ENCODE results near the gene KNTC1. TPM values are rescaled to one million over a fixed set of nuclear protein-coding genes. Genes with fewer than 3 reads are reported as not detected.

The KNTC1 gene, protein sequence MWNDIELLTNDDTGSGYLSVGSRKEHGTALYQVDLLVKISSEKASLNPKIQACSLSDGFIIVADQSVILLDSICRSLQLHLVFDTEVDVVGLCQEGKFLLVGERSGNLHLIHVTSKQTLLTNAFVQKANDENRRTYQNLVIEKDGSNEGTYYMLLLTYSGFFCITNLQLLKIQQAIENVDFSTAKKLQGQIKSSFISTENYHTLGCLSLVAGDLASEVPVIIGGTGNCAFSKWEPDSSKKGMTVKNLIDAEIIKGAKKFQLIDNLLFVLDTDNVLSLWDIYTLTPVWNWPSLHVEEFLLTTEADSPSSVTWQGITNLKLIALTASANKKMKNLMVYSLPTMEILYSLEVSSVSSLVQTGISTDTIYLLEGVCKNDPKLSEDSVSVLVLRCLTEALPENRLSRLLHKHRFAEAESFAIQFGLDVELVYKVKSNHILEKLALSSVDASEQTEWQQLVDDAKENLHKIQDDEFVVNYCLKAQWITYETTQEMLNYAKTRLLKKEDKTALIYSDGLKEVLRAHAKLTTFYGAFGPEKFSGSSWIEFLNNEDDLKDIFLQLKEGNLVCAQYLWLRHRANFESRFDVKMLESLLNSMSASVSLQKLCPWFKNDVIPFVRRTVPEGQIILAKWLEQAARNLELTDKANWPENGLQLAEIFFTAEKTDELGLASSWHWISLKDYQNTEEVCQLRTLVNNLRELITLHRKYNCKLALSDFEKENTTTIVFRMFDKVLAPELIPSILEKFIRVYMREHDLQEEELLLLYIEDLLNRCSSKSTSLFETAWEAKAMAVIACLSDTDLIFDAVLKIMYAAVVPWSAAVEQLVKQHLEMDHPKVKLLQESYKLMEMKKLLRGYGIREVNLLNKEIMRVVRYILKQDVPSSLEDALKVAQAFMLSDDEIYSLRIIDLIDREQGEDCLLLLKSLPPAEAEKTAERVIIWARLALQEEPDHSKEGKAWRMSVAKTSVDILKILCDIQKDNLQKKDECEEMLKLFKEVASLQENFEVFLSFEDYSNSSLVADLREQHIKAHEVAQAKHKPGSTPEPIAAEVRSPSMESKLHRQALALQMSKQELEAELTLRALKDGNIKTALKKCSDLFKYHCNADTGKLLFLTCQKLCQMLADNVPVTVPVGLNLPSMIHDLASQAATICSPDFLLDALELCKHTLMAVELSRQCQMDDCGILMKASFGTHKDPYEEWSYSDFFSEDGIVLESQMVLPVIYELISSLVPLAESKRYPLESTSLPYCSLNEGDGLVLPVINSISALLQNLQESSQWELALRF (N-terminal part only)
- total RNA-seq (2022; extraction: Qiagen RNA extraction) = 18.5 to 22.4 TPM (median 21.3 TPM) in 5 replicates

DNA sequence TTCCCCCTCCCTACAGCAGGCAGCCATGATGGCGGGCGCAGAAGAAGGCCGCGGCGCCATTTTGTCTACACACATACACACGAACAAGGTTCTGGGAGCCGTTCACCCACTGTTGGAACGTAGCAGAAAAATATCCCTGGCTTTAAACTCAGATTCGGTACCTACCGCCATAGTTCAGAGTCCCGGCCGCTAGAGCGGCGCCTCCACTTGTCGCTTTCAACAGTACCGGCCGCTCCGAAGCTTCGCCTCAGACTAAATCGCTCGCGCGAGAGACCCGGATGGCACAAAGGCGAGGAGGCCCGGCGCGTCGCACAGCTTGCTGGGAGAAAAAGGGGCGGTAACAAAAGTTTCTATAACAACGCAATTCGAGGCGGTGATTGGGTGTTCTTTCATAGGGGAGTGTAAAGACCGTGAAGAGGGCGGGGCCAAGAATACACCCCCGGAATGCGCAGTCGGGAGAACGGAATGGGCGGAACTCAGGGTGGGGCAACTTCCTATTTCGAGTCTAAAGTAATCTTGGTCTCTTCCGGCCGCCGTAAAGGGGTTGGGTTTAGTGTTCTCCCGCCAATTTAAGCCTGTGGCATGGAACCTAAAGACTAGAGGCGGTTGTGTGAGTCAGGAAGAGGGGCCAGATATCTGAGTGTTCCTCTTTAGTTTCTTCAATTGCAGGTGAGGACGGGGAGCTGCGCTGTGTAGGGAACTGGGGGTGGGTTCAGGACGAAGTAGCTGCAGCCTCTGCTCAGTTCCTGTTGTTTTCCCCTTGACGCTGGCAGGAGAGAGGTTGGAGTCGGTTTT lies at the start of gene KNTC1, which contains the start of gene RSRC2:
Gene KNTC1 (plus strand): TSS at position 567 of the 795 bp plus-strand sequence. CDS start 2,815 bp downstream, outside the sequence.
Gene RSRC2 (minus strand): TSS at position 254 of the 795 bp plus-strand sequence. CDS start 83 bp downstream, at position 171.

DNA sequence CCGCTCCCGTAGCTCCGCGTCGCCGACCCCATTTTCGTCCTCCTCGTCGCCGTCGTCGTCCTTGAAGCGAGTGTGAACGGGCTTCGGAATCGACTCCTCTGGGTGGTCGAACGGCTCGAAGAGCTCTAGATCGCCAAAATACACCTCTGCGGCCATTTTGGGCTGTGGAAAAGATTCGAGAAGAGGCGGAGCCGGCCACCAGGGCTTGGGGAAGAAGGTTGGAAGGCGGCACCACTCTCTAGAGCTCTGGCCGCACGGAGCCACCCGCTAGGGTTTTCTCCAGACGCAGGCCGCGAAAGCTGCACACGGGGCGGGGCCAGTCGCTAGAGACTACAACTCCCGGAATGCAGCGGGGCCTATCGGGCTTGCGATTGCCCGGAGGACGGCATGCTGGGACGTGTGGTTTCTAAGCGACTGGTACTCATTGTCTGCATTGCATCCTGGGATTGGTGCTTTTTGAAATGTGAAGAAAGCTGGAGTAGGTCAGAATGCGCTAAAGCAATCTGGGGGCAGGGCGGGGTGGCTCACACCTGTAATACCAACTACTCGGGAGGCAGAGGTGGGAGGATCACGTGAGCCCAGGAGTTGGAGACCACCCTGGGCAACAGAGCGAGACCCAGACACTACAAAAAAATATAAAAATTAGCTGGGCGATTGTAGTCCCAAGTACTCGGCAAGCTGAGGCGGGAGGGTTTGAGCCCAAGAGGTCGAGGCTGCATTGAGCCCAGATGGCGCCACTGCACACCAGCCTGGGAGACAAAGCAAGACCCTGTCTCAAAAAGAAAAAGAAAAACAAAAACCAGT lies 26.2 kb upstream of the KNTC1 start, which contains the start of gene ZCCHC8:
Gene ZCCHC8 (minus strand): TSS at position 248 of the 804 bp plus-strand sequence. CDS start 92 bp downstream, at position 156.

Other genes starting within 250 kb of the KNTC1 start
- 30.4 to 49.3 TPM (median 34.0 TPM) in 5 replicates for gene CLIP1, start 104.6 kb upstream of the KNTC1 start, total RNA-seq (2022; extraction: Qiagen RNA extraction)
- gene ZCCHC8, start 26.3 kb upstream of the KNTC1 start, total RNA-seq (2022; extraction: Qiagen RNA extraction) = 22.2 to 24.9 TPM (median 22.7 TPM) in 5 replicates
- 45.1 to 66.3 TPM (median 55.6 TPM) in 5 replicates for gene RSRC2, start 313 bp upstream of the KNTC1 start, total RNA-seq (2022; extraction: Qiagen RNA extraction)
- 0.05 to 0.10 TPM (median 0.08 TPM) in 4 of 5 replicates, not detected in the other for gene HCAR2, start 176.1 kb downstream of the KNTC1 start, total RNA-seq (2022; extraction: Qiagen RNA extraction)
- gene HCAR3, start 189.6 kb downstream of the KNTC1 start, total RNA-seq (2022; extraction: Qiagen RNA extraction) = 0.11 TPM in 1 of 5 replicates, not detected in the others
- gene HCAR1, start 203.6 kb downstream of the KNTC1 start, total RNA-seq (2022; extraction: Qiagen RNA extraction) = 0.03 to 0.05 TPM (median 0.03 TPM) in 3 of 5 replicates, not detected in the others
- 50.8 to 71.9 TPM (median 54.8 TPM) in 5 replicates for gene DENR, start 225.6 kb downstream of the KNTC1 start, total RNA-seq (2022; extraction: Qiagen RNA extraction)
- gene CCDC62, start 247.3 kb downstream of the KNTC1 start, total RNA-seq (2022; extraction: Qiagen RNA extraction) = 0.03 to 0.06 TPM (median 0.06 TPM) in 3 of 5 replicates, not detected in the others